Measurements from ENCODE around the gene GLI2. TPM values are rescaled to one million over a fixed set of nuclear protein-coding genes. Genes with fewer than 3 reads are reported as not detected.

The GLI2 gene
- total and polyA plus RNA-seq, 2 of the 4 experiments (the other 2 are of a cell fraction): 3.8 to 26.0 TPM

- TF ChIP-seq RFX5 (IDR thresholded peaks at IDR 0.05; ENCODE audit: low read depth, low read length): no peak
Observed at GRCh38 chr2:120773186-120773800, 37.6 kb downstream of the GLI2 start (continued).

- H3K9me3 ChIP-seq (ENCODE audit: control insufficient read depth, insufficient read depth, low read length): no peaks in the 10 kb centered on the region
- 100% methylated on average over 2 of the region's 5 CpGs; no CpG with 5 or more reads in 1 of the 2 experiments for WGBS, 2 experiments (ENCODE audit: extremely low coverage in 2 of 2, insufficient read length in 1 of 2)
- no peak overlapping the region for H3K4me3 ChIP-seq (ENCODE audit: insufficient read depth, low read depth, low read length)
- no peaks in the 10 kb centered on the region for H3K36me3 ChIP-seq (ENCODE audit: control insufficient read depth, insufficient read depth, low read length)
- no peak overlapping the region for H2BK120ac ChIP-seq (ENCODE audit: low read depth, low read length)
- H2AFZ ChIP-seq (replicated peaks; ENCODE audit: low read length, poor library complexity): no peak overlapping the region
- dilution Hi-C loops (cut with HindIII; ENCODE audit: low sequenced_read_pairs, unreplicated experiment): no loop called here
- H3K9me1 ChIP-seq (ENCODE audit: insufficient read depth, low read length): peaks cover 73% of the 10 kb centered on the region
- peak overlapping the region; percentile 91 for H2AK5ac ChIP-seq (ENCODE audit: low read depth, low read length)
- no peak overlapping the region for H2BK20ac ChIP-seq (ENCODE audit: low read depth, low read length)
- peak overlapping the region; percentile 7; the same call in 1 of the 2 replicates for H3K23ac ChIP-seq (ENCODE audit: low read depth, low read length)
- intact Hi-C loops (cut with micrococcal nuclease): loop anchor here (10.0 kb wide), 1 partner anchor 80 kb away; no protein-coding TSS in a partner anchor
- no peak overlapping the region for H2BK15ac ChIP-seq (ENCODE audit: low read depth, low read length)
- no peak overlapping the region for H3K27ac ChIP-seq (ENCODE audit: insufficient read depth, low read length)
- peak overlapping the region; percentile 37; the same call in 1 of the 2 replicates for H3K14ac ChIP-seq (replicated peaks; ENCODE audit: low read depth, low read length)
- no peak overlapping the region for H4K5ac ChIP-seq (ENCODE audit: low read depth, low read length)
- H4K8ac ChIP-seq (ENCODE audit: low read depth in 2 of 2, low read length in 2 of 2): peak overlapping the region in 1 of 2 experiments; percentile 17; a peak in 1 of 4 replicates
- H3K79me1 ChIP-seq (ENCODE audit: low read depth in 1 of 2, low read length in 2 of 2): peaks cover 33 to 96% of the 10 kb centered on the region in 2 experiments
- H3K27me3 ChIP-seq (ENCODE audit: control insufficient read depth, insufficient read depth, low read length): no peaks in the 10 kb centered on the region
- H2AK9ac ChIP-seq (replicated peaks; ENCODE audit: low read depth, low read length, poor library complexity): peak overlapping the region; percentile 33
- ChIA-PET CTCF (no interaction called here), POLR2A (ENCODE audit: unreplicated experiment) (interaction anchor here (0.6 kb wide), 1 partner anchor 16 kb away, joined by 20 read pairs; no protein-coding TSS in a partner anchor)
- no peak overlapping the region for H4K91ac ChIP-seq (ENCODE audit: insufficient read depth, low read depth, low read length)
- TF ChIP-seq FOS (IDR thresholded peaks at IDR 0.05; ENCODE audit: low read depth, low read length) (no peak), MXI1 (IDR thresholded peaks at IDR 0.05; ENCODE audit: borderline replicate concordance, low read depth, low read length) (no peak), RAD21 (IDR thresholded peaks at IDR 0.05; ENCODE audit: low read length) (0 out of 2 replicates have a peak, but pooled peaks have one; percentile 13)
- H4K20me1 ChIP-seq (ENCODE audit: insufficient read depth, low read length): peaks cover 96% of the 10 kb centered on the region
- H3K4me1 ChIP-seq (ENCODE audit: control insufficient read depth, insufficient read depth, low read length): peaks cover 63% of the 10 kb centered on the region
- BruUV-seq (replicated peaks): no TSS peak
- no peak for DNase-seq
- no peak overlapping the region for H3K4ac ChIP-seq (ENCODE audit: low read depth, low read length)
- in situ Hi-C loops (cut with MboI; ENCODE audit: low sequenced_read_pairs): no loop called here
- ATAC-seq (ENCODE audit: low read depth): no peak
- no peak overlapping the region for H3K9ac ChIP-seq (ENCODE audit: low read depth, low read length)
- H3K4me2 ChIP-seq (ENCODE audit: low read depth, low read length): no peak overlapping the region
- no peak overlapping the region for H2BK5ac ChIP-seq (ENCODE audit: low read depth, low read length, poor library complexity, severe bottlenecking)
- no peak overlapping the region for H3K18ac ChIP-seq (ENCODE audit: low read depth, low read length)
- H3K56ac ChIP-seq (ENCODE audit: extremely low read depth, insufficient read depth, low read length): no peak overlapping the region
Observed at GRCh38 chr2:120774557-120775160, 39.0 kb downstream of the GLI2 start.

Measured in IMR-90 (cell line).